WTC11 (cell line): ENCODE results near the gene ARMCX1.
"Not testable (repeated sequence)": the region's sequence is repeated elsewhere in the genome, so short reads cannot be mapped to it uniquely, and the experiment has no call there.

Experiments
- AFF4 ChIP-seq: sonication (generic); formaldehyde crosslinking; IDR thresholded peaks from 2 replicates; pipeline ENCODE4 v1.8.1; 2023; ENCODE audit warnings: mild to moderate bottlenecking, missing genetic modification reagents, borderline replicate concordance
- CREM ChIP-seq: sonication (generic); formaldehyde crosslinking; IDR thresholded peaks from 2 replicates; pipeline ENCODE4 v1.8.1; 2022; ENCODE audit warnings: mild to moderate bottlenecking, missing genetic modification reagents, moderate library complexity
- CTCF ChIP-seq: fragments of 200-600 bp; IDR thresholded peaks from 2 replicates; pipeline ENCODE4 v1.8.0; 2022; ENCODE audit warnings: antibody characterized with exemption
- GABPB1 ChIP-seq: sonication (generic); formaldehyde crosslinking; IDR thresholded peaks from 2 replicates; pipeline ENCODE4 v1.8.1; 2023; ENCODE audit warnings: mild to moderate bottlenecking, missing genetic modification reagents
- MXD4 ChIP-seq: fragments of 250-450 bp; sonication (Bioruptor Pico); IDR thresholded peaks from 2 replicates; pipeline ENCODE4 v1.8.0; 2021; ENCODE audit warnings: mild to moderate bottlenecking, moderate library complexity, borderline replicate concordance
- NR3C1 ChIP-seq: sonication (generic); formaldehyde crosslinking; conservative IDR thresholded peaks from 2 replicates; pipeline ENCODE4 v1.8.1; 2023; ENCODE audit warnings: low read depth, mild to moderate bottlenecking, missing genetic modification reagents
- RORB ChIP-seq: fragments of 250-450 bp; sonication (Bioruptor Pico); IDR thresholded peaks from 2 replicates; pipeline ENCODE4 v1.9.0; 2021; ENCODE audit warnings: mild to moderate bottlenecking
- STAT6 ChIP-seq: sonication (generic); formaldehyde crosslinking; conservative IDR thresholded peaks from 2 replicates; pipeline ENCODE4 v1.8.1; 2023; ENCODE audit warnings: mild to moderate bottlenecking, low read depth, missing genetic modification reagents, moderate library complexity
- USF2 ChIP-seq: sonication (generic); formaldehyde crosslinking; IDR thresholded peaks from 2 replicates; pipeline ENCODE4 v1.8.1; 2023; ENCODE audit warnings: mild to moderate bottlenecking, missing genetic modification reagents, moderate library complexity
- ZBTB43 ChIP-seq: sonication (generic); formaldehyde crosslinking; IDR thresholded peaks from 2 replicates; pipeline ENCODE4 v1.8.1; 2023; ENCODE audit warnings: mild to moderate bottlenecking, missing genetic modification reagents
- ZNF138 ChIP-seq: sonication (generic); formaldehyde crosslinking; conservative IDR thresholded peaks from 2 replicates; pipeline ENCODE4 v1.8.1; 2022; ENCODE audit warnings: mild to moderate bottlenecking, moderate library complexity, missing genetic modification reagents

GRCh38 chrX:101599592-101599991 lies 49.2 kb downstream of the ARMCX1 start:
- TF ChIP-seq CTCF; NR3C1 (CRISPR knock-in tag); ZBTB43; STAT6 (CRISPR knock-in tag); ZNF138; RORB; USF2 (CRISPR knock-in tag); CREM (CRISPR knock-in tag); AFF4 (CRISPR knock-in tag); MXD4; GABPB1: not testable (repeated sequence)
